Sigmoid colon (tissue), 4 donors: Measurements from ENCODE around the gene JAKMIP1.

Experiments used
- CTCF ChIP-seq, 4 experiments: fragments of 450-650 bp in 3 of 4; fragments of 200-600 bp in 1 of 4; IDR thresholded peaks; one replicate each; pipeline ENCODE4 v1.5.1; 2016 to 2019; ENCODE audit warnings: antibody characterized with exemption in 4 of 4, mild to moderate bottlenecking in 3 of 4, moderate library complexity in 2 of 4
- EP300 ChIP-seq, 4 donors: sonication (generic); formaldehyde crosslinking; IDR thresholded peaks; one replicate each; pipeline ENCODE4 v1.6.1; 2017; ENCODE audit warnings: antibody characterized with exemption in 4 of 4
- POLR2A ChIP-seq, 2 donors: fragments of 450-650 bp; IDR thresholded peaks; one replicate each; pipeline ENCODE4 v1.6.1; 2016; ENCODE audit warnings: antibody characterized with exemption in 2 of 2, mild to moderate bottlenecking in 2 of 2, moderate library complexity in 2 of 2
- POLR2AphosphoS5 ChIP-seq, 4 donors: sonication (generic); formaldehyde crosslinking; IDR thresholded peaks; one replicate each; pipeline ENCODE4 v1.6.1; 2017; ENCODE audit warnings: antibody characterized with exemption in 4 of 4

- TF ChIP-seq POLR2A (IDR thresholded peaks at IDR 0.05) (no peak), CTCF (IDR thresholded peaks at IDR 0.05) (no peak), EP300 (IDR thresholded peaks at IDR 0.05) (no peak), POLR2AphosphoS5 (IDR thresholded peaks at IDR 0.05) (no peak)
These were observed 215.5 kb downstream of the JAKMIP1 start for GRCh38 chr4:5984843-5985242.
